Progenitor cell of endocrine pancreas (in vitro differentiated cells): ENCODE data around the gene ANO2. TPM values are rescaled to one million over a fixed set of nuclear protein-coding genes. Genes with fewer than 3 reads are reported as not detected.

ENCODE experiments used
- DNase-seq: peaks from one replicate; pipeline ENCODE4 v3.0.0; 2021; ENCODE audit warnings: low spot score; ENCODE audit not compliant: unreplicated experiment
- H3K27ac Mint-ChIP-seq: 2 replicates; pipeline ENCODE4 v1.8.0; 2021; ENCODE audit warnings: mild to moderate bottlenecking, moderate library complexity, mixed read lengths
- H3K27me3 Mint-ChIP-seq: 2 replicates; pipeline ENCODE4 v1.8.0; 2021; ENCODE audit warnings: mixed read lengths
- H3K36me3 Mint-ChIP-seq: 2 replicates; pipeline ENCODE4 v1.8.0; 2022; ENCODE audit warnings: mixed read lengths; ENCODE audit not compliant: insufficient read depth
- H3K4me1 Mint-ChIP-seq: 2 replicates; pipeline ENCODE4 v1.8.0; 2021; ENCODE audit warnings: low read depth, mixed read lengths
- H3K4me3 Mint-ChIP-seq: 2 replicates; pipeline ENCODE4 v1.8.0; 2021; ENCODE audit warnings: low read depth, mild to moderate bottlenecking, moderate library complexity, mixed read lengths
- H3K9me3 Mint-ChIP-seq: 2 replicates; pipeline ENCODE4 v1.8.0; 2021; ENCODE audit warnings: low read depth, mixed read lengths
- CTCF ChIP-seq: fragments of 200-600 bp; sonication (generic); IDR thresholded peaks from one replicate; pipeline ENCODE4 v1.5.0; 2021; ENCODE audit warnings: antibody characterized with exemption, mild to moderate bottlenecking; ENCODE audit not compliant: unreplicated experiment
- total RNA-seq: library from RNA; stranded (reverse); gene quantifications from 2 replicates; pipeline ENCODE4 v1.2.1, GENCODE V29; 2021

The ANO2 gene
- total RNA-seq, 1 donor from 2014 or later: 2.8 TPM

GRCh38 chr12:5565933-5566599 is 379.0 kb downstream of the ANO2 start:
- Mint-ChIP-seq H3K27me3 (peaks cover 45% of the 10 kb centered on the region), H3K27ac (no peak overlapping the region), H3K36me3 (no peaks in the 10 kb centered on the region), H3K4me1 (peaks cover 4% of the 10 kb centered on the region), H3K4me3 (no peak overlapping the region), H3K9me3 (no peaks in the 10 kb centered on the region)
- no peak for DNase-seq
- TF ChIP-seq CTCF: no peak

- H3K9me3 Mint-ChIP-seq: no peaks in the 10 kb centered on the region
These were observed 382.5 kb downstream of the ANO2 start for GRCh38 chr12:5562581-5562980.

GRCh38 chr12:5561846-5562245 is 383.2 kb downstream of the ANO2 start:
- Mint-ChIP-seq H3K36me3 (no peaks in the 10 kb centered on the region), H3K4me1 (no peaks in the 10 kb centered on the region), H3K27ac (no peak overlapping the region), H3K4me3 (no peak overlapping the region), H3K9me3 (no peaks in the 10 kb centered on the region), H3K27me3 (peaks cover 24% of the 10 kb centered on the region)
- DNase-seq: no peak
- no peak for TF ChIP-seq CTCF

More at GRCh38 chr12:5562581-5562980, 382.5 kb downstream of the ANO2 start:
- Mint-ChIP-seq H3K36me3 (no peaks in the 10 kb centered on the region), H3K27ac (no peak overlapping the region), H3K4me3 (no peak overlapping the region), H3K4me1 (no peaks in the 10 kb centered on the region), H3K27me3 (peaks cover 31% of the 10 kb centered on the region)
- no peak for DNase-seq
- TF ChIP-seq CTCF: no peak

- DNase-seq: no peak
- H3K36me3 Mint-ChIP-seq: no peaks in the 10 kb centered on the region
- no peak overlapping the region for H3K27ac Mint-ChIP-seq
- peaks cover 16% of the 10 kb centered on the region for H3K27me3 Mint-ChIP-seq
- H3K4me3 Mint-ChIP-seq: no peak overlapping the region
- TF ChIP-seq CTCF: no peak
- H3K9me3 Mint-ChIP-seq: peaks cover 3% of the 10 kb centered on the region
- no peaks in the 10 kb centered on the region for H3K4me1 Mint-ChIP-seq
These were observed 384.0 kb downstream of the ANO2 start for GRCh38 chr12:5561057-5561456.

- H3K27me3 Mint-ChIP-seq: peaks cover 11% of the 10 kb centered on the region
- H3K9me3 Mint-ChIP-seq: peaks cover 4% of the 10 kb centered on the region
- DNase-seq: no peak
- no peaks in the 10 kb centered on the region for H3K4me1 Mint-ChIP-seq
- H3K27ac Mint-ChIP-seq: no peak overlapping the region
- H3K36me3 Mint-ChIP-seq: no peaks in the 10 kb centered on the region
- TF ChIP-seq CTCF: no peak
- H3K4me3 Mint-ChIP-seq: no peak overlapping the region
These were observed 384.8 kb downstream of the ANO2 start for GRCh38 chr12:5560265-5560664.
